ENCODE measurements around the gene ADAMTS6.
"Not testable (repeated sequence)": the region's sequence is repeated elsewhere in the genome, so short reads cannot be mapped to it uniquely, and the experiment has no call there.

Gene ADAMTS6

GRCh38 chr5:65191554-65192135, 290.1 kb downstream of the ADAMTS6 start:
- DNase-seq: no peak

DNA sequence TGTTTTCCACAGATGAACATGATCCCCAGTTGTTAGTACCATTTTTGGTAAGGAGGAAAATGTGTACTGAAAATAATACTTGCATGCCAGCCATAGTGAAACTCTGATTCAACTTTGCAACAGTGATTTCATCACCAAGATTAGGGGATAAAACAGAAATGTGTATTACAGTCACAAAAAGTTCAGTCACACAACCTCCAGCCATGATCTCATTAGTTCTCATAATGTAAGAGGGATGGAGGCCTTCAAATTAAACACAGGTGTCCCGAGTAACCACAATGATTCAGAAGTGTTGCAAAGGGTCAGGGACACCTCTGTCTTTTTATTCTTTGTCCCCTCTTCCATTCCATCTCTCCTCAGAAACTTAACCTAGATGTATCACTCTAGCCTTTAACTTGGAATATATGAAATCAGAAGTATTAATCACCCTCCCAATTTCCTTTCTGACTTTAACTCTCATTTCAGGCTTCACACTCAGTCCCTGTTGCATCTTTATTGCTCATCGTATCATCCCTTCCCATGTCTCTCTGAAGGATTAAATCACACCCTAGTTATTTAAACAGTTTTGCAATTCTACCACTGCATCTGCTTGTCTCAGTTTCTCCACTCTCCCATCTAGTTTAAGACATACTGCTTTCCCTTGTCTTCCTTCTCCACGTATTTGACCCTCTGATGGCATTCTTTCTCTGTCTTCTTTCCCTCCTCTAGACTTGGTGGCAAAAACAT, 291.2 kb downstream of the ADAMTS6 start:
- no peak for DNase-seq

DNA sequence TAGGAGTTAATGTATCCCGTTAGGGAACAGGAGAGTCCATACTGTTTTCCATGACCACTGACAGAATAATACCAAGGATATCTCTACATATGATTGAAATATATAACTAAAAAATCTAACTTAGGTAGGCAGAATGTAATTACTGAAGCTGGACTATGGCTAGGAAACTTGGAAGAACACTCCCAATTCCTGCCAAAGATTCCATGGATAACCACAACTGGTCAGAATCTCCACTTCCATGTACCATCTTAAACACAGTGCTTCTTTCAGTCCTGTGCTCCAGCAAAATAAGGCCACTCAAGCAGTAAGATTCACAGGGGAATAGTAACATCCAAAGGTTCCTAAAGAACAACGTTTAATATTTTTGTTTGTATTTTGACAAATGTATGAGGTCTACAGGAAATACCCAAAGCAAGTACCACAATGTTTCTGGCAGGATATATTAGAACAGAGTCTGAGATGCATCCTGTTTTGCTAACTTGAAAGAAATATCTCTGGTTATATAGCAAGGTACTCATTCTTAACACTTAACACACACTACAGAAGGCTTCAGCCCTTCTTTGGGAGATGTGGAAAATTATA, 295.0 kb downstream of the ADAMTS6 start:
- no peak for DNase-seq

DNA sequence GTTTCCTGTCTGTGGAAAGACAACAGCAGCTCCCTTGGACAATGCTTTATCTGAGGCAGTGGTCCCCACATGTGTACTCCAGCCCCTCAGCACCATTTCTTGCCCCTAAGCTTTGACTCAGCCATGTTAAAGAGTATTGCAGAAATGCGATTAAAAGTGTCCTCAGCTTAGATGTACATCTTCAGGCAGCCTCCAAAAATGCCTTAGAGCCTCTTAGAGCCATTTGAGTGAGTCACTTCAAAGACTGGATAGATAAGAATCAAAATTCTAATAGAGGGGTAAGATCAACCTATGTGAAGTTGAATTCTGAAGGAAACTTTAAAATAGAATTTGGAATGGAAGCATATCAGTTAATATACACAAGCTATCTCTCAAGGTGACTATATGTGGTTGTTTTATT, 296.3 kb downstream of the ADAMTS6 start:
- DNase-seq: no peak

GRCh38 chr5:65184780-65185179, 296.9 kb downstream of the ADAMTS6 start:
- no peak for DNase-seq

DNA sequence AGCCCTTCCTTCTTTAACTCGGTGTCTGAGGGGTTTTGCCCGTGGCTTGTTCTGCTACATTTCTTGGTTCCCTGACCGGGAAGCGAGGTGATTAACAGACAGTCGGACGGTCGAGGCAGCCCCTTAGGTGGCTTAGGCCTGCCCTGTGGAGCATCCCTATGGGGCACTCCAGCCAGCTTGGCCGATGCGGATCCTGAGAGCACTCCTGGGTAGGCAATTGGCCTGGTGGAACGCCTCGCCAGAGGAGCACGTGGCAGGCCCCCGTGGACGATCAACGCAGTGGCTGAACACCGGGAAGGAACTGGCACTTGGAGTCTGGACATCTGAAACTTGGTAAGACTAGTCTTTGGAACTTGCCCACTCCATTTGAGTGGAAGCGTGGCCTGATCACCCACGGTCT, 307.5 kb downstream of the ADAMTS6 start:
- not testable (repeated sequence) for DNase-seq

- no peak for DNase-seq
Measured at GRCh38 chr5:65173130-65173525, 308.6 kb downstream of the ADAMTS6 start.

DNA sequence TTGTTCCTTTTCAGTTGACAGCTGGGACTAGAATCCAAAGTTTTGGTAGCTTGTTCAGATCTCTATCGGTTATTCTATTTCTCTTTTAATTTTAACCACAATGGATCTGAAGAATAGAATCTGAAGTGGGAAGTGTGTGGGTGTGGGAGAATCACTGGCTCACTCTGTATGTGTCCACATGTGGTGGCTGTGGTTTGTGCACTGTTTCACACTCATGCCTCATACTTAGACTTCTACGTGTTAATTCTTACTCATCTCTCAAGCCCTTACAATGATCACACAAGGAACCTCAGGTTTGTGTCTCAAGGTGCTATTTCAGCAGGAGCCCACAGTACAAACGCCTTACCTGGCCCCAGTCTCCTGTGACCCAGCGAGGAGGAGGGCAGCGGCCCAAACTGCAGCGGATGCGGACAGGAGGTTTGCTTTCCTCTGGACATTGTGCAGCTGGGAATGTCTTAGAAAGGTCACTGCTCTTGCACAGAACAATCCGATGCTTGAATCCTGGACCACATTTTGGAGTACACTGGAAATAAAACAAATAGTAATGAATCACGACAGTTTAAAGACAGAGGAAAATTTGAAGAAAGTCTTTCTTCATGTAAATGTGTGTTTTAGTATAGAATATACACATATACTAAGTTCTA, 309.1 kb downstream of the ADAMTS6 start:
- DNase-seq: peak; percentile 64 to 77

DNA sequence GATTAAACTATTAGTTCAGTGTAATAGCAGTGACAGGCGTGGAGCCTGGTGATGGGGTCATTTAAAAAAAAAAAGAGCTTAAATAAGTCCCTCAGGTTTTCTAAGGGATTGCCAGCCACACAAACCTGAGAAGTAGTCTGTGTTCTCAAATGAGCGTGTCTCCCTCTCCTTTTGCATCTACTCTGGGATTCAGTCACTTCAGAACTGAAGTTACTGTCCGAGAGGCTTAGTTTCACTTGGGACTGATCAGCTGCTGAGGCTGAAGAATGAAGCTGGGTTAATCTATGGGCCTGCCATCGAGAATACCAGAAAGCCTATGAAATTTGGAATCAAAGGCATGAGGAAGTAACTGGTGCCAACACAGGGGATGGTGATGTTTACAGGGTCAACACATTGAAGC, 310.1 kb downstream of the ADAMTS6 start:
- no peak for DNase-seq

DNA sequence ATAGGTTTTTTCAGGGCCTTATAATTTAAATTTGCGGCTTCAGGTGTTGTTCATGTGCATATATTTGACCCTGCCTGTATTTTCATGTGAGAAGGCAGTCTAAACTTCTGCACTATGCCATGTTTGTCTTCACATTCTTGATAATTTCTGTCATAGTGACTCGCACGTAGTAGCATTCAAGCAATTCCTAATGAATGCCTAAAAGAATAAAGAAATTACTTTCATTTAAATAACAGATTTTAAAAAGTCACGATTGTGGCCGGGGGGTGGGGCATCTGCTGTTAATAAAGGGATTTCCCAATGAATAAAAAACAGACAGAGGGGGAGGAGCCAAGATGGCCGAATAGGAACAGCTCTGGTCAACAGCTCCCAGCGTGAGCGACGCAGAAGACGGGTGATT, 318.0 kb downstream of the ADAMTS6 start:
- no peak for DNase-seq

- DNase-seq: no peak
Measured at GRCh38 chr5:65161655-65162054, 320.1 kb downstream of the ADAMTS6 start.

DNA sequence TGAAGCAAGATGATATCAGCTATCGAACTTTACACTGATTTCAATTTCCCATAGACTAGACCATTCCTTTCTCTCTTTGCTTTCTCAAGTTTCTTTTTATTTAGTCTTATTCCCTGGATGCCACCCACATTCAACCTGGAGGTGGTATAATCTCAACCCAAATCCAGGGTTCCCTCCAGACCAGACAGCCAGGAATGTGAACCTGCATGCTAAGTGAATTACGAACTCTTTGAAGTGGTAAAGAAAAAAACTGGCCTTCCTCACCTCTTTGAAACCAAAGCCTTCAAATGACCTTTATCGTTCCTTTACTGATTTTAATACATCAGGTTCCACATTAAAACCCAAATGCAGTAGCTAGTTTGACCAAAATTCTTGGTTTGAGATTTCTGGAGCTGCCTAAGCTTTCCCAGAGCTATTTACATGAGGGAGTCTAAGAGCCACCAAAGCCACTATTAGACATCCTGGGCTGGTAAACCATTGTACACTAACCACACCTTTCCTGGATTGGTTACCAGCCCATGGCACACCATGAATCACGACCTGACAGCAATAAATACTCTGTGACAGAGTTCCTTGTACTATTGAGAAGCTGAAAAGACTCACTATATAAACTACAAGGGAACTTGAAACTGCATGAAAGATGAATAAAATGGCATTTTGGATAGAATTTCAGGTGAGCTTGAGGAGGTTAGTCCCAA, 323.7 kb downstream of the ADAMTS6 start:
- DNase-seq: no peak

DNA sequence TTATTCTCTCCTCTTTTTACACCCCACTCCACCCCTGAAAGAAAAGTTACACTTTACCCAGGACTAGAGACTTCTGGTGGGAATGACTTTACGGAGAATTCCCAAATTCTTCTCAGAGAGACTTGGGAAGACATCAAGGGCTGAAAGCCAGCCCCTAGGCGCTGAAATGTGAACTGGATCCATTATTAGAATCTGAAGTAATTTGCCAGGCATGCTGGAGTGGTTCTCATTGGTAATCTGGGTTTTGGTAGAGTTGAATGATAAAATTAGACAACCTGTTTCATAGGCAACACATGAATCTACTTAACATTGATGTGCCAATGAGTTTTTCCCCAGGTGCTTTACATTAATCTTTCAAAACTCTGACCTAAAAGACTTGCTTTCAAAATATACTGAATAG, 324.8 kb downstream of the ADAMTS6 start:
- DNase-seq: no peak

DNA sequence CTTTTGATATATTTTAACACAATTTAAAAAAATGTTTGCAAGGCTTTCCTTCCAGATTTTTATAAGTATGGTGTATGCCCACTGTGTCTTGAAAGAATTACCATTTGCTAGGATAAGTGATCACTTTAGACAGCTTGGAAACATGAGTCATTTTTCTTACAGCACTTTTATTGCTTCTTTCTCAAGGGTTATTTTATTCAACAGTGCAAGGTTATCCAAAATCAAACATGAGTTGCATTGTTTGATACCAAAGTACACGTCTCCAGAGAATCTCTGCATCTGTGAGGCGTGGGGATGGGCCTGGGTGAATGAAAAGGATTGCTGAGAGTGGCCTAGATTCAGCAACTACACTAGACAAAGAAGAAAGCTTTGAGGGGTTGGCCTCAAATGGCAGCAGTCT, 329.6 kb downstream of the ADAMTS6 start:
- DNase-seq: no peak

GRCh38 chr5:65151614-65152013, 330.1 kb downstream of the ADAMTS6 start:
- DNase-seq: no peak

GRCh38 chr5:65150599-65151304, 331.0 kb downstream of the ADAMTS6 start:
- no peak for DNase-seq

GRCh38 chr5:65149827-65150226, 331.9 kb downstream of the ADAMTS6 start:
- no peak for DNase-seq

DNA sequence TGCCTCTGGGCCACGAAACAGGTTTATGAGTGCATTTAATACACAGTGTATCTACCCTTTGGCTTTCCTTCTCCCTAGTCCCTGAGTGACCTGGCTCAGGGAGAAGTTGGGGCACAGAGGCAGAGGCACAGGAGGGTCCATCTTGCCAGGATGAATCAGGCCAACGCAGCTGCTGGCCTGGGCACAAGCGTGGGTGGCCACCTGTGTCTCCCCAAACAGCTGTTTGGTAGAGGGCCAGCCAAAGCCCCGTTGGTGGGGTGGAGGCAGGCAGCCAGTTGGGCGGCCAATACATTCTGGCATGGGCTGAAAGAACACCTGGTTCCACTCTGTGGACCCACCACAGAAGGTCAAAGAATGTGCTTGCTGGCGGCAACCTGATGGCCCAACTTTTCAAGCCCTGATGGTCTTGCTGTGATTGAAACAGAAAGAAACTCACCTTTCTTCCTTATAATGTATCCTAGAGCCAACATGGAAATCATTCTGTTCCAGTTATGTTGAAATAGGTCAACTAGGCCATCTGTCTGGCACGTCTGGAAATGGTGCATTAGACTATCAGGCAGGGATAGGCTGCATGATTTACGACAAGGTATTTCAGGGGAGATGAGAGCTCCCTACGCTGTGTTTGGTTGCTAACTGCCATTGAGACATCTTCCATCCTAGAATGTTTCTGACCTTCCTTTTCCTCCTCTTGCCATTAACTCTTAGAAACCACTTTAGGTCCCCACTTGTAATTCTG, 337.4 kb downstream of the ADAMTS6 start:
- DNase-seq: no peak

GRCh38 chr5:65142511-65143011, 339.2 kb downstream of the ADAMTS6 start:
- DNase-seq: no peak

DNA sequence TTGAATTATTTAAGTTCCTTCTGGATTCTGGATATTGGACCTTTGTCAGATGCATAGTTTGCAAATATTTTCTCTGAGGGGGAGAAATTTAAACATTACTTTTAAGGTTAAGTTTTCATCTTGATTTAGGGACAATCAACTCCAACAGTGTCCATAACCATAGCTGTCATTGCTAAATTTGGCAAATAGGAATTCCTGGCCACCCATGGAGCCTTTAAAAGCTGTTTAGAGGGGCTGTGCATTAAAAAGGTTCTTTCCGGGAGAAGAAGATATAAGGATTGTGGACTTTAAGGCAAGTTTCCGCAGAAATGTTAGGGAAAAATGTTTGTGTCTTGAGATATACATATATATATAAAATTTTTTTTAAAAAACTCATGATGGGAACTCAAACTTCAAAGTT, 339.7 kb downstream of the ADAMTS6 start:
- DNase-seq: no peak

DNA sequence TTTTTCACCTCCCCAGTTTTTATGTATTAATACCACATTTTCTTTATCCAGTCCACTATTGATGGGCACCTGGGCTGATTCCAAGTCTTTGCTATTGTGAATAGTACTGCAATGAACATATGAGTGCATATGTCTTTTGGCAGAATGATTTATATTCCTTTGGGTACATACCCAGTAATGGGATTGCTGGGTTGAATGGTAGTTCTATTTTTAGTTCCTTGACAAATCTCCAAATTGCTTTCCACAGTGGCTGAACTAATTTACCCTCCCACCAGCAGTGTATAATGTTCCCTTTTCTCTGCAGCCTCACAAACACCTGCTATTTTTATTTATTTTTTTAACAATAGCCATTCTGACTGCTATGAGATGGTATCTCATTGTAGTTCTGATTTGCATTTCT, 340.2 kb downstream of the ADAMTS6 start:
- DNase-seq: no peak

GRCh38 chr5:65137631-65138030, 344.1 kb downstream of the ADAMTS6 start:
- no peak for DNase-seq

Measured in activated CD4-positive, alpha-beta T cell treated with anti-CD3 and anti-CD28 coated beads, Interleukin-2, amount 50 U/mL, for 48 hours (primary cell).